GM21528 (cell line): Measurements from ENCODE around the gene TEX30.
"Not testable (repeated sequence)": the region's sequence is repeated elsewhere in the genome, so short reads cannot be mapped to it uniquely, and the experiment has no call there.

Source experiments
- ATAC-seq: cut with Tn5 transposase; IDR thresholded peaks from one replicate; pipeline ENCODE4 v1.9.1; 2021; ENCODE audit warnings: mild to moderate bottlenecking, moderate library complexity; ENCODE audit not compliant: unreplicated experiment, low FRiP score

Gene TEX30

GRCh38 chr13:102780656-102781055 lies 7.1 kb upstream of the TEX30 start:
- ATAC-seq = not testable (repeated sequence)

- ATAC-seq = no peak
Observed at GRCh38 chr13:102779436-102780159, 6.0 kb upstream of the TEX30 start.

- ATAC-seq = no peak
Observed at GRCh38 chr13:102777736-102778135, 4.2 kb upstream of the TEX30 start.

GRCh38 chr13:102776271-102776670 lies 2.7 kb upstream of the TEX30 start:
- no peak for ATAC-seq

- ATAC-seq = no peak
Observed at GRCh38 chr13:102774591-102775520, 1.3 kb upstream of the TEX30 start.

- no peak for ATAC-seq
Observed at GRCh38 chr13:102774214-102774568, 605 bp upstream of the TEX30 start.

- ATAC-seq = no peak
Observed at GRCh38 chr13:102772042-102772425, 1.6 kb downstream of the TEX30 start.

- ATAC-seq = no peak
Observed at GRCh38 chr13:102771298-102772041, 2.1 kb downstream of the TEX30 start.

- no peak for ATAC-seq
Observed at GRCh38 chr13:102770435-102770834, 3.2 kb downstream of the TEX30 start.

GRCh38 chr13:102769679-102770078 lies 3.9 kb downstream of the TEX30 start:
- no peak for ATAC-seq

GRCh38 chr13:102768909-102769308 lies 4.7 kb downstream of the TEX30 start:
- no peak for ATAC-seq

GRCh38 chr13:102763741-102764140 lies 9.8 kb downstream of the TEX30 start:
- no peak for ATAC-seq

- no peak for ATAC-seq
Observed at GRCh38 chr13:102761071-102761470, 12.5 kb downstream of the TEX30 start.

- no peak for ATAC-seq
Observed at GRCh38 chr13:102758842-102759241, 14.7 kb downstream of the TEX30 start.

GRCh38 chr13:102757006-102757405 lies 16.6 kb downstream of the TEX30 start:
- ATAC-seq = no peak

GRCh38 chr13:102751886-102752285 lies 21.7 kb downstream of the TEX30 start:
- no peak for ATAC-seq

GRCh38 chr13:102742506-102742905 lies 31.1 kb downstream of the TEX30 start:
- ATAC-seq = no peak

- ATAC-seq = no peak
Observed at GRCh38 chr13:102742101-102742500, 31.5 kb downstream of the TEX30 start.

GRCh38 chr13:102729560-102730270 lies 43.9 kb downstream of the TEX30 start:
- no peak for ATAC-seq

- no peak for ATAC-seq
Observed at GRCh38 chr13:102726430-102726829, 47.2 kb downstream of the TEX30 start.
